DMS53 treated with DMSO at 0.1 percent for 48 hours (cell line): Measurements from ENCODE around the gene DIPK2A.

Source experiments
- DNase-seq: peaks from one replicate; lab custom pipeline; 2025; ENCODE audit not compliant: unreplicated experiment; lab: John Stamatoyannopoulos, UW

DIPK2A gene

DNA sequence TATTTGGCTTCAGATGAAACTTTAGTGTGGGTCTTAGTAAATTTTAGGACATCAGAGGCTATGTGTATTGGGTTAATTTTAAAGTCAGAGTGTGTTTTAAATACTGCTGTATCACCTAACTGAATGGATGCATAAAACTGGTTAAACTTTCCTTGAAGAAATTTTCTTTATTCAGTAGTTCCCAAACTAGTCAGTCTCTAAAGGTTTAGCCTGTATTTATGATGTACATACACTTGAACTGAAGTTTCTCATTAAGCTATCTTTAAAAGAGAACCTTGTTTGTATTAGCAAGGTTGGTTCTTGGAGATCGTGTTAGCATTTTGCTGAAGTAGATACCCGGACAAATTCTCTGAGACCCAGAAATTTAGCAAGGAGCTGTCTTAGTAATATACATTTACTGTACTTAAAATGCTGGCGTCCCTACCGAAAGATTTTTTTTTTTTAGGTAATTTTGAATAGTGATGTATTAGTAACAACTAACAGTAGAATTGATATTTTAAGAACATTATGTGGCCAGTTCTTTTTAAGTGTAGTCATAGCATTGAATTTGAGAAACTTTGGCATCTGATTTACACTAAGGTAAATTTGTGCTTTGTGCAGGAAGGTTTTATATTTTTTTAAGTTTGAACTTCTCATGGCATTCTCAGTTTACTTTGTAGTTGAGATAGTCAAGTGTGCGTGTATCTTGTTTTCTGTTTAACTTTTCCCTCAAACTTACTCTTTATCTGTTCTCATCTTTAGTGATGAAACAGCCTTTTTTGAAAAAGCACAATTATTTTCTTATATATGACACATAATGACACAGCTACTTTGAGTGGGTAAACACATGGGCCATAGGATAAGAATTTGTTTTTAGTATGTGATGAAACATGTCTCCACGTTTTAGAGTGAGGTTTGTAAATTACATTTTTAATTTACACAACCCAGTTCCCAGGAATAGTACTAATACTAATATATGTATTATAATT lies 2.9 kb downstream of the DIPK2A start:
- DNase-seq = no peak

DNA sequence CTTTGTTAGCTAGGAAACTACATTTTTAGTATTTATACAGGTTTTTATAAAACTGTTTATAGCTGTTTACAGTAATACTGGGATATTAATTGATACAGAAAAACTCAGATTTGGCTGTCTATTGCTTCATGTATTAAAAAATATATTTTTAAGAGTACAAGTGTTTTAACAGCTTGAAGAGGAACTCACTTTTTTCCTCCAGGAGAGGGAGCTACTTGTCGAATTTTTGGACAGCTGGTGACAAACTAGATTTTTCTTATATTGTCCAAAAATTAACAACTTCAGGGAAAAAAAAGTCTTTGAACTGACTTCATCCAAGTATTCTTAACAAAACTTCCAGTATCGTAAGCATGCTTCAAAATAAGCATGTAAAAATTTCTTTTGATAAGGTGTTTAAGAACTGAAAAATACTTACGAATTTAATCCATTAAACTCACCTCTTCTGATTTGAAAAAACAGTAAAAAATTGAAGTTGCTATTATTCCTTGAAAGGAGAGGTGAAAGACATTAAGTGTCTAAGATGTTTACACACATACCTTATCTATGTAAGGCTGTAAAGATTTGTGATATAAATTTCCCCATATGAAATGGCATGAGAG lies 4.0 kb downstream of the DIPK2A start:
- no peak for DNase-seq

DNA sequence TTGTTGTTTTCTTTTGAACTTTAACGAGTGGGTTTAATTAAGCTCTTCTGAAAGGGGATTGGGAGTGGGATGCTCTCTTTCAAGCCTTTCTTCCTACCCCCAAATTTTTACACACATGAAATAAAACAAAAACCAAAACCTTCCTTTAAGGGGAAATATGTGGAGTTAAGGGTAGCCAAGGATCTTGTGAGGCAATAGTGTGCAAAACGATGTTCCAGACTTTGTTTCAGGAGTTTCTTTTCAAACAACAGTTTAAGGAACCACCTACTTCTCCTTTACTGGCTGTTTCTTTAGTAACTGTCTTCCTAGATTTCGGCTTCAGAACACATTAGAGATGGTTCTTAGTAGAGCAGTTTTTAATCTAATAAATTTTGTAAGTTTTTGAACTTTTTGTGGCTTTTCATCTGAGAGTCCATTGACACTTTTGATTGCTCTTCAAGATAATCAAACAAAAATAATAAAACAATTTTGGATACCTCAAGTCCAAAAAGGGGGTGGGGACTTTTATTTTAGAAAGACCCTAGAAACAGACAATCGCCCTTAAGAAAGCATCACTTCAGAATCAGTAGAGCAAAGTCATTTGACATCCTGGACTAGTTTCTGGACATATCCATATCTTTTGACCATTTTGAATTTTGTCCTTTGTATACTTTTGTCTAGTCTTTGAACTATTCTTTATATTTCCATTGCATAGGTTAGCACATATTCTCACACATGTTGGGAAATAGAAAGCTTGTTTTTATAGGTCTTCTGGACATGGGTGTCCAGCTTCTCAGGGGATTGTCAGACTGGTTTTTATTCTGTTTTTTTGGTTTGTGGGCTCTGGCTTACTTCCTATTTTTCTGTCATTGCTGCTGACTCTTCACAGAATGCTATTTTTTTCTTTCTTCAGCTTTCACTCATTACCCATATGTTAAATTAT lies 6.0 kb downstream of the DIPK2A start:
- no peak for DNase-seq

DNA sequence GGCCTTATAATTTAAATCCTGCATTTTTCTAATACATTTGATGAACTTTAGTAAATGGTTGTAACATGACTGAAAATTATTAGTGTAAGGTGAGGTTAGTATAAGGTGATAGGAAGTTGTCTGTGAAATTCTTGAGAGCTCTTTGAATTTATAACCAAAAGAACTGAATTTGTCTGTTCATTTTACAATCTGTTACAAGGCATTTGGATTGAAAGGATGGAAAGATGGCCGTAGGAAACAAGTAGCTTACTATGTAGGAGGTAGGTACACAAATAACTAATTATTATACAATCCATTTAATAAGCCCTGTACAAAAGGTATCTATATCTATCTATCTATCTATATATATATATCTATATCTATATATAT lies 6.6 kb downstream of the DIPK2A start:
- DNase-seq = no peak

DNA sequence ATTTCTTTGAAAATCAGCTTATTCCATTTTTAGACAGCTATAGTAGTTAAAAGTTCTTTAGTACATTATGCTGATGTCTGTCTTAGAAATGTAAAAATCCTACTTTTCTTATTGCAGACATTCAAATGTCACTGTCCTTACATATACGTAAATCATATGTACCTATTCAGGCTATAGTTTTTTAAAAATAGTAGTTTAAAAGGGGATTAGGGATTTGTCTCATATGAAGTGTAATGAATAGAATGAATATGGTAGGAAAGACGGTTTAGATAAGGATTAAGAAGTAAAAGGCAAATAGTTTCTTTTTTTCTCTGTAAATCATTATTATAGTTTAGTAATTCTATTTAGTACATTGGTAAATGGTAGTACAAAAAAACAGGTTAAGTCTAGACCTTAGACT lies 7.4 kb downstream of the DIPK2A start:
- no peak for DNase-seq

DNA sequence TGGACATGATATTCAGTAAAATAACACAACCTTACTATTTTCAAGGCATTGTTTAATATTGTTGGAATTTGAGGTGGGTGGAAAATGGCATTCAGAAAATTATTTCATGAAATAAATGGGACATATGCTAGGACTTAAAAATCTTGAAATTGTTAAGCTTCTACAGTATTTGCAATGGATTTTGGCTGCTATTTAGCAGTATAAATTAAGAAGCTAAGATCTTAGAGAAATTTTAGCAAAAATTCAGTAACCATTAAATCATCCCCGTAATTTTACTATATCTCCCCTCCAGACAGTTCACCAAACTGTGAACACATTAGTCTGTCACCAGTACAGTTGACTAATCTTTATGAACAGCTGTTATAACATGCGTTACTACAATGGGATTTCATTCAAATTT lies 8.2 kb downstream of the DIPK2A start:
- DNase-seq = no peak

DNA sequence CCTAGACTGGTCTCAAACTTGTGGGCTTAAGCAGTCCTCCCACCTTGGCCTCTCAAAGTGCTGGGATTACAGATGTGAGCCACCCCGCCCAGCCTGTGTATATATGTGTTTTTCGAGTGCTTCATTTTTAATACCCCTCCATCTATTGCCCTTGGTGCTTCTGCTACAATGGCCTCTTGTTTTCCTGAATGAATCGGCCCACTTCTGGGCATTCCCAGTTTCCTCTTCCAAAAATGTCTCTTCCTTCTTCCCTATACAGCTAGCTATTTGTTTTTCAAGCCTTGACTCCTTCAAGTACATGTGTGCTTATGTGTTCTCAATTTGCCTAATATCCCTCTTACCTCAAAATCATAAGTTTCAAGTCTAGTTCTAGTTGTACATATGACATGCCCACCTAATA lies 16.7 kb downstream of the DIPK2A start:
- DNase-seq = no peak

DNA sequence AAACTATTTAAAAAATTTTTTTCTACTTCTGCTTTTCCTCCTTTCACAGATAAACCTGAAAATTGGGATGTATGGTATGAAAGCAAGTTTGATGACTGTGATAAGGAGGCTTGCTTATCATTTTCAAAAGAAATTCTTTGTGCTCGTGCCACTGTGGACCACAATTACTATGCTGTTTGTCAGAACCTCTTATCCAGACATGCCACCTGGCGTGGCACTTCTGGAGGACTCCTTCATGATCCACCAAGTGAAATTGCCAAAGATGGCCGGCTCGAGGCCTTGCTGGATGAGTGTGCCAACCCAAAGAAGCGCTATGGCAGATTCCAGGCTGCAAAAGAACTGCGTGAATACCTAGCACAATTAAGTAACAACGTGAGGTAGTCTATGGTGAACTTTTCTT lies 17.8 kb downstream of the DIPK2A start:
- DNase-seq = no peak

DNA sequence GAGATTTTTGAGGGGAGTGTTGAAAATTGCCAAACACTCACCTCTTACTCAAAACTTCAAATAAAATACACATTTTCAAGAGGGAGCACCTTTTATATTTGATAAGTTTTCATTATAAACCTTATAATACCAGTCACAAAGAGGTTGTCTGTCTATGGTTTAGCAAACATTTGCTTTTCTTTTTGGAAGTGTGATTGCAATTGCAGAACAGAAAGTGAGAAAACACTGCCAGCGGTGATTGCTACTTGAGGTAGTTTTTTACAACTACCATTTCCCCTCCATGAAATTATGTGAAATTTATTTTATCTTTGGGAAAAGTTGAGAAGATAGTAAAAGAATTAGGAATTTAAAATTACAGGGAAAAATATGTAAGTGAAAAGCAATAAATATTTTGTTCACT lies 20.1 kb downstream of the DIPK2A start:
- DNase-seq = no peak

DNA sequence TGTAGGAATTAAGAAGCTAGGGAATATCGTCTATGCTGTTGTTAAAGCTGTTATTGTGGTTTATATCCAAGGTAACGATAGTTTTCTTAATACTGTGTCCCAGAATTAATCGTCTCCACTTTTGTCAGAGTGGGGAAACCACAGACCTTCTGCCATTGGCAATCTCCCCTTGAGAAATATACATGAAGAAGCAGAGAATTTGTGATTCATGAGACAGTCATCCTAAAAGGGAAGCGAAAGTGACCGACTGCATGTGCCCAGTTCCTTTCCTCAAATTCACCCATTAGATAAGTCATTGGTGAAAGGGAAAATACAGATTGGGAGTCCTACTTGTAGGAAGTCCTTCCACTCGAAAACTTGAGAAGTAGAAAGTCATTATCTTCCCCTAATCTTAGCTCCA lies 26.6 kb downstream of the DIPK2A start:
- no peak for DNase-seq

DNA sequence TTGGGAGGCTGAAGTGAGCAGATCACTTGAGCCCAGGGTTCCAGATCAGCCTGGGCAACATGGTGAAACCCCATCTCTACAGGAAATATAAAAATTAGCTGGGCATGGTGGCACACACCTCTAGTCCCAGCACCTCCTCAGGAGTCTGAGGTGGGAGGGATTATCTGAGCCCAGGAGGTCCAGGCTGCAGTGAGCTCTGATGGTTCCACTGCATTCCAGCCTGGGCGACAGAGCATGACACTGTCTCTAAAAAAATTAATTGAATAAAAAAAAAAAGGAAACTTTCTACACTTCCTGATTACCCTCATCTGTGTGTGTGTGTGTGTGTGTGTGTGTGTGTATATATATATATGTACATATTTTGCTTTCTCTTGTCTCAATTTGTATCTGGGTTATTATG lies 31.4 kb downstream of the DIPK2A start:
- no peak for DNase-seq

DNA sequence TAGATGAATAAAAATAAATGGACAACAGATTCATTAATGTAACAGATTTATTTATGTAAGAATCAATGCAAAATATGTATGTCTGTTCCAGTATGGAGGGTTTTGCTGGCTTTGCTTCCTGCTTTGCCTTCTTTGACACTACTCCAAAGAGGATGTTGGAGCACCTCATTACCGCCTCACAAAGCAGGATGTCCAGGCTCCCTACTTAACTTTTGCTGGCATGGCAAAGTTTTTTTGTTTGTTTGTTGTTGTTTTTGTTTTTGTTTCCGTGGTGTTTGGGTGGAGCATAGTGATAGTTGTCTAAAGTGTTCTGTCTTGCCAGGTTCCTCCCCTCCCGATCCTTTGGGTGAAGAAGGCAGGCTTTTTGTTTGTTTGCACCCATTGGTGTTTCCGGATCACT lies 38.7 kb downstream of the DIPK2A start:
- DNase-seq = no peak

DNA sequence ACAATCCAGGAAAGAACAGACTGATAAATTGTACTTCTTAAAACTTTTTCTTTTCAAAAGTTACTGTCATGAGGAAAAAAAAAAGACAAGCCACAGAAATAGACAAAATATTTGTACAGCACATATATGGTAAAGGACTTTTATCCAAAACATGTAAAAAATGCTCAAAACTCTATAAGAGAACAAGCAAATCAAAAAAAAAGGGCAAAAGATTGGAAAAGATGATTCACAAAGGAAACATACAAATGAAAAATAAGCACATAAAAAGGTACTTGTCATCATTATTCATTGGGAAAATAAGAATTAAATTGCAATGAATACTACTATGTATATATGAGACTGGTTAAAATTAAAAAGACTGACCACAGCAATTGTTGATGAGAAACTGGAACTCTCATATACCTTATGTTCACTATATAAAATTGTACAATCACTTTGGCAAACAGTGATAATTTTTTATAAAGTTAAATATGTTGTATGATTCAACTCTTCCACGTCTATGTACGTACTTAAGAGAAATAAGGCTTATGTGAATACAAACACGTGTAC lies 39.7 kb downstream of the DIPK2A start:
- no peak for DNase-seq

DNA sequence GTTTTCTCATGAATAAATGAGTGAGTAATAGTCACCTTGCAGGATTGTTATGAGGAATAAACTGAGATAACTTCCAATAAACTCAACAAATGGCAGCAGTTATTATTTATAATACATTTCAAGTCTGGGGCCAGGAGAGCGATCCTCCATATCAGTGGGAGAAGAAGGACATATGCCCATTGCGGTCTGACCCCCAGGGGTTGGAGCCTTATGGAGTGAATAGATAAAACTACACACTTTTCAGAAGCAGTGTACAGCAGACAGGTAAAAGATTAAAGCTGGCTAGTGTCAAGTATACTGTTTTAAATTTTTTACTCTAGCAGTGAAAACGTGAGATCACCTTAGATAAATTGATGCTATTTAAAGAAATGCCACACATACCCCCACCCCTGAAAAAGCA lies 43.5 kb downstream of the DIPK2A start:
- no peak for DNase-seq

DNA sequence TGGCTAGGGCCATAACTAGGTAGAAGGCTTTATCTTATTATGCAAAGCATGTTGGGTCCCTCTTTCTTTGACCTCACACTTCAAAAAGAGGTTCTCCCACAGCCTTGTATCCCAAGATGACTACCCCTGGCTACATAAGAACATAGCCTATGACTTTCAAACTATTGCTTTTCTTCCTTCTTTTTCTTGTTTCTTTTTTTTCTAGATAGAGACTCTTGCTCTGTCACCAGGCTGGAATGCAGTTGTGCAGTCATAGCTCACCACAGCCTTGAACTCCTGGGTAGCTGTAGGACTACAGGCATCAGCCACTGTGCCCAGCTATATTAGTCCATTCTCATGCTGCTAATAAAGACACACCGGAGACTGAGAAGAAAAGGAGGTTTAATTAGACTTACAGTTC lies 47.2 kb downstream of the DIPK2A start:
- DNase-seq = no peak
